Body of pancreas (tissue), 4 donors: ENCODE results near the gene PFN3. TPM values are rescaled to one million over a fixed set of nuclear protein-coding genes. Genes with fewer than 3 reads are reported as not detected.

Experiments used
- ATAC-seq: fragments of 150-250 bp; one replicate; pipeline ENCODE4 v1.9.1; 2016
- DNase-seq, 4 donors: peaks; one replicate each; pipeline ENCODE4 v3.0.0-alpha.2; 2019
- H3K27ac ChIP-seq, 4 donors: fragments of 200-600 bp; sonication (generic); 1 replicate in 3 of 4; 2 replicates in 1 of 4; pipeline versions ENCODE4 v1.5.1 to v1.6.1; 2016 to 2019; ENCODE audit warnings: mild to moderate bottlenecking in 1 of 4, mixed read lengths in 1 of 4, moderate library complexity in 1 of 4
- H3K27me3 ChIP-seq, 2 donors: fragments of 200-600 bp; sonication (generic); one replicate each; pipeline ENCODE4 v1.6.0; 2016; ENCODE audit warnings: mild to moderate bottlenecking in 1 of 2
- H3K36me3 ChIP-seq, 2 donors: fragments of 200-600 bp; sonication (generic); replicated peaks in 1 of 2; 2 replicates each; pipeline ENCODE4 v1.5.1; 2016; ENCODE audit warnings: low read depth in 2 of 2; ENCODE audit not compliant: insufficient read depth in 1 of 2
- H3K4me1 ChIP-seq: fragments of 200-600 bp; sonication (generic); one replicate; pipeline ENCODE4 v1.6.0; 2016
- H3K4me3 ChIP-seq, 2 donors: fragments of 200-600 bp; sonication (generic); 1 replicate in 1 of 2; 2 replicates in 1 of 2; pipeline ENCODE4 v1.5.1; 2016 to 2019
- H3K9me3 ChIP-seq, 3 donors: fragments of 200-600 bp; sonication (generic); 1 replicate in 2 of 3; 2 replicates in 1 of 3; pipeline ENCODE4 v1.5.1; 2016
- CTCF ChIP-seq, 7 experiments: fragments of 450-650 bp in 4 of 7; fragments of 200-600 bp in 3 of 7; sonication (generic) in 3 of 7; IDR thresholded peaks; one replicate each; pipeline ENCODE4 v1.5.1; 2016 to 2019; ENCODE audit warnings: antibody characterized with exemption in 7 of 7
- POLR2A ChIP-seq, 3 donors: fragments of 450-650 bp; IDR thresholded peaks; one replicate each; pipeline ENCODE4 v1.6.1; 2016; ENCODE audit warnings: antibody characterized with exemption in 3 of 3, mild to moderate bottlenecking in 2 of 3
- WGBS, 2 donors: methylation state at CpG; one replicate each; pipeline ENCODE4 v1.1.5; 2017; 5-methylcytosine and 5-hydroxymethylcytosine counted together
- intact Hi-C: fragments of 100-400 bp; cut with DNase I; formaldehyde crosslinking; loops from one replicate; pipeline ENCODE4 v1.15.1; 2023
- total RNA-seq, 2 donors: library from RNA; depleted of rRNA; stranded (reverse); fragments of >200 nt; gene quantifications; one replicate each; pipeline ENCODE4 v1.1.0, GENCODE V29; 2016

Gene PFN3
- total RNA-seq, 2 donors from 2014 or later, result not detected

- H3K36me3 ChIP-seq, result no peaks in the 10 kb centered on the region
- peaks cover 0 to 18% of the 10 kb centered on the region in 2 donors for H3K27me3 ChIP-seq
- no peaks in the 10 kb centered on the region for H3K9me3 ChIP-seq
- 37 to 56% methylated on average over 5 to 8 of the region's 8 CpGs for WGBS, 2 donors
- no peak for ATAC-seq
- no peak overlapping the region for H3K4me3 ChIP-seq
- TF ChIP-seq POLR2A (IDR thresholded peaks at IDR 0.05) (no peak), CTCF (IDR thresholded peaks at IDR 0.05) (no peak)
- no peak overlapping the region for H3K27ac ChIP-seq
- intact Hi-C loops, result loop anchor here (5.0 kb wide), 1 partner anchor 56 kb away; no protein-coding TSS in a partner anchor
- no peak for DNase-seq
- H3K4me1 ChIP-seq, result peaks cover 8% of the 10 kb centered on the region
Observed at GRCh38 chr5:177396078-177396477, 4.4 kb downstream of the PFN3 start.

- H3K36me3 ChIP-seq, result no peaks in the 10 kb centered on the region
- no peak overlapping the region for H3K27ac ChIP-seq
- no peaks in the 10 kb centered on the region for H3K9me3 ChIP-seq
- 0 to 56% methylated on average over 1 to 5 of the region's 5 CpGs for WGBS, 2 donors
- intact Hi-C loops, result no loop called here
- no peaks in the 10 kb centered on the region for H3K27me3 ChIP-seq
- H3K4me1 ChIP-seq, result no peaks in the 10 kb centered on the region
- H3K4me3 ChIP-seq, result no peak overlapping the region
- no peak for DNase-seq
- TF ChIP-seq CTCF (IDR thresholded peaks at IDR 0.05), result no peak
- TF ChIP-seq POLR2A (IDR thresholded peaks at IDR 0.05), result no peak
- ATAC-seq, result no peak
Observed at GRCh38 chr5:177393990-177394389, 6.5 kb downstream of the PFN3 start.

- H3K27me3 ChIP-seq, result no peaks in the 10 kb centered on the region
- ATAC-seq (no peak), DNase-seq (no peak)
- H3K36me3 ChIP-seq, result no peaks in the 10 kb centered on the region
- H3K4me1 ChIP-seq, result no peaks in the 10 kb centered on the region
- no peaks in the 10 kb centered on the region for H3K9me3 ChIP-seq
- H3K4me3 ChIP-seq, result no peak overlapping the region
- H3K27ac ChIP-seq, result no peak overlapping the region
- intact Hi-C loops, result no loop called here
- TF ChIP-seq POLR2A (IDR thresholded peaks at IDR 0.05), result no peak
- TF ChIP-seq CTCF (IDR thresholded peaks at IDR 0.05), result no peak
- 50 to 63% methylated on average over 1 of the region's 1 CpG for WGBS, 2 donors
Observed at GRCh38 chr5:177393206-177393765, 7.2 kb downstream of the PFN3 start.

- 71 to 76% methylated on average over 5 of the region's 5 CpGs for WGBS, 2 donors
- DNase-seq, result no peak
- intact Hi-C loops, result no loop called here
- Histone ChIP-seq H3K36me3 (no peaks in the 10 kb centered on the region), H3K9me3 (no peaks in the 10 kb centered on the region), H3K27ac (no peak overlapping the region), H3K27me3 (no peaks in the 10 kb centered on the region), H3K4me3 (no peak overlapping the region), H3K4me1 (no peaks in the 10 kb centered on the region)
- no peak for ATAC-seq
- no peak for TF ChIP-seq CTCF (IDR thresholded peaks at IDR 0.05)
- TF ChIP-seq POLR2A (IDR thresholded peaks at IDR 0.05), result no peak
Observed at GRCh38 chr5:177392765-177393164, 7.7 kb downstream of the PFN3 start.
